ENCODE measurements around the gene AKT1S1. TPM values are rescaled to one million over a fixed set of nuclear protein-coding genes. Genes with fewer than 3 reads are reported as not detected.

AKT1S1 gene
- total RNA-seq, 1 experiment from 2014 or later = 81.5 TPM

DNA sequence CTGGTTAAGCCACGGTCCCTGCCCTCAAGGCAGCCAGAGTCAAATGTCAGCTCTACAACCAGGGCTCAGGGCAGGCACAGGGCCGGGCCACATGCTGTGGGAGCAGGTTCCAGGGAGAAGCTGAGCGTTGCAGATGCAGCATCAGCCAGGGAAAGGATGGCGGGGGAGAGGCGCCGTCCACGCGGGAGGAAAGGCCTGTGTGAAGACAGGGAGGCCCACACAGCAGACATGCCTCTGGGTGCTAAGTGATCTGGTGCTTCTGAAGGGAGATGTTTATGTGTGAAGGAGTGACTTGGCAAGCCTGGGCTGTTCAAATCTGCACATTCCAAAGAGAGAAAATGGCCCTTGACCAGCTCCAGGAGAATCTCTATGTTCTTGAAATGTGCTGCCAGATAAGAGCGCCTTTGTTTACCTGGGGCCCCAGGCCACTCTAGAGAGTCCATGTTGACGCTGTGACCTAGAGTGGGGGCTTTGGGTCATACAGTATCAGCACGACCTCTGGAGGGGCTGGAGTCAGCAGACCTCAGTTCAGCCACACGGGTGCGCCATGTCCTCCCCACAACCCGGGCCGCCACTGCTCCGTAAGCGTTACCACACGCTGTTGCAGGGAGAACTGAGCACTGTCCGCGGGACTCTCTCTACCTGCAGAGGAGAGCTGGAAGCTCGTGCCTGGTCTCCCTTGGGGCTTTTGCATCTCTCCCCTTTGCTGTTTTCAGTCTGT is 36.0 kb upstream of the AKT1S1 start:
- BruUV-seq (replicated peaks) = no TSS peak
- Histone ChIP-seq H3K27me3 (replicated peaks; ENCODE audit: insufficient read depth, low read depth, low read length, poor library complexity) (no peaks in the 10 kb centered on the region), H3K36me3 (ENCODE audit: insufficient read depth, low read length, poor library complexity, severe bottlenecking) (peaks cover 48% of the 10 kb centered on the region), H3K9me3 (ENCODE audit: low read depth, low read length, poor library complexity, severe bottlenecking) (no peaks in the 10 kb centered on the region), H3K4me3 (ENCODE audit: low read depth, low read length, poor library complexity, severe bottlenecking) (no peak overlapping the region), H3K4me1 (ENCODE audit: insufficient read depth, low read length, poor library complexity, severe bottlenecking) (no peaks in the 10 kb centered on the region), H3K27ac (ENCODE audit: low read depth, low read length, poor library complexity, severe bottlenecking) (no peak overlapping the region)
- intact Hi-C loops (cut with micrococcal nuclease; ENCODE audit: unreplicated experiment) = no loop called here
- DNase-seq (ENCODE audit: low spot score) = no peak
- TF ChIP-seq, protein P1, sequence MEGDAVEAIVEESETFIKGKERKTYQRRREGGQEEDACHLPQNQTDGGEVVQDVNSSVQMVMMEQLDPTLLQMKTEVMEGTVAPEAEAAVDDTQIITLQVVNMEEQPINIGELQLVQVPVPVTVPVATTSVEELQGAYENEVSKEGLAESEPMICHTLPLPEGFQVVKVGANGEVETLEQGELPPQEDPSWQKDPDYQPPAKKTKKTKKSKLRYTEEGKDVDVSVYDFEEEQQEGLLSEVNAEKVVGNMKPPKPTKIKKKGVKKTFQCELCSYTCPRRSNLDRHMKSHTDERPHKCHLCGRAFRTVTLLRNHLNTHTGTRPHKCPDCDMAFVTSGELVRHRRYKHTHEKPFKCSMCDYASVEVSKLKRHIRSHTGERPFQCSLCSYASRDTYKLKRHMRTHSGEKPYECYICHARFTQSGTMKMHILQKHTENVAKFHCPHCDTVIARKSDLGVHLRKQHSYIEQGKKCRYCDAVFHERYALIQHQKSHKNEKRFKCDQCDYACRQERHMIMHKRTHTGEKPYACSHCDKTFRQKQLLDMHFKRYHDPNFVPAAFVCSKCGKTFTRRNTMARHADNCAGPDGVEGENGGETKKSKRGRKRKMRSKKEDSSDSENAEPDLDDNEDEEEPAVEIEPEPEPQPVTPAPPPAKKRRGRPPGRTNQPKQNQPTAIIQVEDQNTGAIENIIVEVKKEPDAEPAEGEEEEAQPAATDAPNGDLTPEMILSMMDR (conservative IDR thresholded peaks at IDR 0.05; ENCODE audit: low read depth, low read length) = peak; percentile 50
- no peak for TF ChIP-seq EZH2 (IDR thresholded peaks at IDR 0.05; ENCODE audit: borderline replicate concordance, low read depth, low read length, poor library complexity, severe bottlenecking)
- ChIA-PET CTCF (interaction anchor here (0.6 kb wide), 1 partner anchor 17 kb away, joined by 3 read pairs; no protein-coding TSS in a partner anchor), POLR2A (ENCODE audit: low non-redundant PET) (interaction anchor here (0.5 kb wide), 1 partner anchor 11 kb away, joined by 3 read pairs; no protein-coding TSS in a partner anchor)

DNA sequence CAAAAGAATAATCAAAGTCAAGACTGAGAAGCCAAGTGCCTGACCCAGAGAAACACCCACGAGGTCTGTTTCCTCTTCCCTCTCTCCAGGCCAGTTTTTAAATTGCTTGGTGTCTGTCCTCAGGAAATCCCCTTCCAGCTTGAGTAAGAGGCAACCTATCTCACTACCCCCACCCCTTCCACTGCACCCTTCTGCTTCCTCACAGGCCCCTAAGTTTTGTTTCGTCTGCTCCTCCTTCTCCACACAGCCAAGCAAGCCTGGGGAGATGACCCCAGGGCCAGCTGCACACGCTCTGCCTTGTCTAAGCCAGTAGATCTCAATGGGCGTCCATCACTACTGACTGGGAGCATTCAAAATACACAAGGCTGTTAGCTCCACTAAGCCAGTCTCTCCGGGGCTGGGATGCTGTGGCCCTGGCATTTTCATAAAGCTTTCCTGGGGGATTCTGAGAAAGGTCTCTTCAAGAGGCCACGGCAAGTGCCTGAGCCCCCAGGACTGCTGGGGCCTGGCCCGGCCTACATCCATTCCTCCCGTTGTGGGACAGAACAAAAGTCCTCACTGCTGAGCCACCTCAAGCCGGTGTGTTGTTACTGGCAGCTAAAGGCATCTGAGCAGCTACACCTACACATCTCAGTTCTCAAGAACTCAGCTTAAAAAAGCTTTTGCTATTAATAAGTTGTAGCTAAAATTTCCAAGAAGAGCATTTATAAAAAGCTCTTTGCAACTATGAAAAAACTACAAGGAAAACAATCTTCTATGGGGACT is 34.4 kb upstream of the AKT1S1 start:
- POLR2A ChIA-PET (ENCODE audit: low non-redundant PET) = interaction anchor here (0.6 to 1.0 kb wide), 2 partner anchors 18 to 19 kb away, joined by 8 to 11 read pairs; no protein-coding TSS in a partner anchor
- intact Hi-C loops (cut with micrococcal nuclease; ENCODE audit: unreplicated experiment) = no loop called here
- H3K4me3 ChIP-seq (ENCODE audit: low read depth, low read length, poor library complexity, severe bottlenecking) = no peak overlapping the region
- CTCF ChIA-PET = no interaction called here
- peaks cover 63% of the 10 kb centered on the region for H3K36me3 ChIP-seq (ENCODE audit: insufficient read depth, low read length, poor library complexity, severe bottlenecking)
- TF ChIP-seq EZH2 (IDR thresholded peaks at IDR 0.05; ENCODE audit: borderline replicate concordance, low read depth, low read length, poor library complexity, severe bottlenecking) = no peak
- TF ChIP-seq, protein P1 (conservative IDR thresholded peaks at IDR 0.05; ENCODE audit: low read depth, low read length) = no peak
- no peak for DNase-seq (ENCODE audit: low spot score)
- H3K9me3 ChIP-seq (ENCODE audit: low read depth, low read length, poor library complexity, severe bottlenecking) = no peaks in the 10 kb centered on the region
- no peaks in the 10 kb centered on the region for H3K4me1 ChIP-seq (ENCODE audit: insufficient read depth, low read length, poor library complexity, severe bottlenecking)
- no peaks in the 10 kb centered on the region for H3K27me3 ChIP-seq (replicated peaks; ENCODE audit: insufficient read depth, low read depth, low read length, poor library complexity)
- H3K27ac ChIP-seq (ENCODE audit: low read depth, low read length, poor library complexity, severe bottlenecking) = no peak overlapping the region
- BruUV-seq (replicated peaks) = no TSS peak

DNA sequence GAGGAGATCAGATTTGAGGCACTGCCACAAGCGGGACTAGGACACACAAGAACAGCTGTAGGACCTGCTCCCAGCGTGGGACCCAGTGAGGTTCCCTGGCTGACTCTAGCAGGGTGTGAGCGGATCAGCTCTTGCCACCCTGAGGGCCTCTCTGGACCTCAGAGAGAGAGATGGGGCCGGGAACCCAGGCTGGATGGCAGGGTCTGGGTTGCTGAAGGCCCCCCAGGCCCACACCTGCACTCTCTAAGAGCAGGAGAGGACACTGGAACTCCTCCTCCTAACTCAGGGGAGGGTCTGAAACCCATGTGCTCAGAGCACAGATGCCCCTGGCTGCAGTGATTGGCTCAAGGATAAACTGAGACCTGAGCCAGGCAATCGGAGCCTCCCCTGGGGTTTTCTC is 33.0 kb upstream of the AKT1S1 start:
- no peak overlapping the region for H3K4me3 ChIP-seq (ENCODE audit: low read depth, low read length, poor library complexity, severe bottlenecking)
- H3K9me3 ChIP-seq (ENCODE audit: low read depth, low read length, poor library complexity, severe bottlenecking) = no peaks in the 10 kb centered on the region
- H3K36me3 ChIP-seq (ENCODE audit: insufficient read depth, low read length, poor library complexity, severe bottlenecking) = peaks cover 57% of the 10 kb centered on the region
- DNase-seq (ENCODE audit: low spot score) = no peak
- POLR2A ChIA-PET (ENCODE audit: low non-redundant PET) = no interaction called here
- intact Hi-C loops (cut with micrococcal nuclease; ENCODE audit: unreplicated experiment) = no loop called here
- no peaks in the 10 kb centered on the region for H3K27me3 ChIP-seq (replicated peaks; ENCODE audit: insufficient read depth, low read depth, low read length, poor library complexity)
- no TSS peak for BruUV-seq (replicated peaks)
- TF ChIP-seq, protein P1 (conservative IDR thresholded peaks at IDR 0.05; ENCODE audit: low read depth, low read length) = no peak
- TF ChIP-seq EZH2 (IDR thresholded peaks at IDR 0.05; ENCODE audit: borderline replicate concordance, low read depth, low read length, poor library complexity, severe bottlenecking) = no peak
- CTCF ChIA-PET = interaction anchor here (0.5 kb wide), 1 partner anchor 24 kb away, joined by 3 read pairs; no protein-coding TSS in a partner anchor
- no peaks in the 10 kb centered on the region for H3K4me1 ChIP-seq (ENCODE audit: insufficient read depth, low read length, poor library complexity, severe bottlenecking)
- H3K27ac ChIP-seq (ENCODE audit: low read depth, low read length, poor library complexity, severe bottlenecking) = no peak overlapping the region
